A549 (cell line): ENCODE data around the gene ANGEL1.

Source experiments
- BHLHE40 ChIP-seq: IDR thresholded peaks from 2 replicates; pipeline ENCODE4 v1.6.1; 2012; ENCODE audit warnings: low read depth, low read length, inconsistent platforms
- CEBPB ChIP-seq, 2 experiments: fragments of >200 bp in 1 of 2; sonication (Bioruptor Twin) in 1 of 2; formaldehyde crosslinking in 1 of 2; IDR thresholded peaks; 2 replicates each; pipeline ENCODE4 v1.6.1; 2012 to 2016
- CHD2 ChIP-seq: fragments of 150-350 bp; IDR thresholded peaks from 2 replicates; pipeline ENCODE4 v1.6.1; 2014; ENCODE audit warnings: low read length; ENCODE audit not compliant: partially characterized antibody
- EHF ChIP-seq: fragments of 250-450 bp; sonication (Bioruptor Pico); IDR thresholded peaks from 2 replicates; pipeline ENCODE4 v1.5.0; 2020; ENCODE audit warnings: mild to moderate bottlenecking
- HOXA7 ChIP-seq: fragments of 250-450 bp; sonication (Bioruptor Pico); IDR thresholded peaks from 2 replicates; pipeline ENCODE4 v1.5.0; 2020; ENCODE audit warnings: mild to moderate bottlenecking, moderate library complexity
- JUN ChIP-seq, 2 experiments: fragments of >200 bp; sonication (Bioruptor Twin); formaldehyde crosslinking; IDR thresholded peaks; 2 replicates in 1 of 2; 3 replicates in 1 of 2; pipeline ENCODE4 v1.6.1; 2016 to 2017
- JUNB ChIP-seq: fragments of >200 bp; sonication (Bioruptor Twin); formaldehyde crosslinking; IDR thresholded peaks from 2 replicates; pipeline ENCODE4 v1.6.1; 2016
- POLR2A ChIP-seq: IDR thresholded peaks from 2 replicates; pipeline ENCODE4 v1.6.1; 2012; ENCODE audit warnings: mild to moderate bottlenecking, low read length
- RAD21 ChIP-seq, 2 experiments: fragments of >200 bp in 1 of 2; sonication (Bioruptor Twin) in 1 of 2; formaldehyde crosslinking in 1 of 2; IDR thresholded peaks in 1 of 2; conservative IDR thresholded peaks in 1 of 2; 2 replicates in 1 of 2; 3 replicates in 1 of 2; pipeline ENCODE4 v1.6.1; 2012 to 2018; ENCODE audit warnings: inconsistent platforms in 1 of 2
- RCOR1 ChIP-seq: fragments of 150-350 bp; IDR thresholded peaks from 2 replicates; pipeline ENCODE4 v1.6.1; 2014; ENCODE audit warnings: antibody characterized with exemption, low read length, low read depth
- TF ChIP-seq, protein P1 (sequence below): fragments of >200 bp; sonication (Bioruptor Twin); formaldehyde crosslinking; IDR thresholded peaks from 3 replicates; pipeline ENCODE4 v1.5.1; 2016
- TF ChIP-seq, protein P2 (sequence below): fragments of 150-350 bp; IDR thresholded peaks from 2 replicates; pipeline ENCODE4 v1.6.1; 2014; ENCODE audit warnings: low read depth, mild to moderate bottlenecking, low read length

DNA sequence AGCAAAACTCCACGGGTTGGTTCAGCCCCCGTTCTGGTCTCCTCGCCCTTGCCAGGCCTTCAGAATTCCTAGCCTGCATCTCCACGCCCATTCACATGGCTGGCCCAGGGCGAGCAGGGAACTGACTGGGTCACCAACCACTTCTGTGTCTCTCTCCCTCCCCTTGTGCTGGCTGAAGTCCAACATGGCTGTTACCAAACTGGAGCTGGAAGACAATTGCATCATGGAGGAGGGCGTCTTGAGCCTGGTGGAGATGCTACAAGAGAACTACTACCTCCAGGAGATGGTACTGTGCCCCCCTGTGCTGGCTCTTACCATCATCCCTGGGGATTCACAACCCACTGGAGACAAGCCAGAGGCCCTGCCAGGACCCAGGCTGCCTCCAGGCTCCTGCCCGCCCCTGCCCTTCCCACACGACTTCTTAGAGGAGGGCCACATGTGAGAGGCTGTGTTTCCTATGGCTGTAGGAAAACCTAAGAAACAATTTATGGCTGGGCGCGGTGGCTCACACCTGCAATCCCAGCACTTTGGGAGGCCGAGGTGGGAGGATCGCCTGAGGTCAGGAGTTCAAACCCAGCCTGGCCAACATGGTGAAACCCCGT, 23.4 kb upstream of the ANGEL1 start:
- TF ChIP-seq JUNB: no peak
- no peak for TF ChIP-seq BHLHE40
- no peak for TF ChIP-seq HOXA7 (CRISPR knock-in tag)
- TF ChIP-seq POLR2A: no peak
- TF ChIP-seq JUN (IDR thresholded peaks at IDR 0.05): no peak
- TF ChIP-seq RAD21 (conservative IDR thresholded peaks at IDR 0.05 in 1 of 2, IDR thresholded peaks at IDR 0.05 in 1 of 2): no peak
- TF ChIP-seq RCOR1: no peak
- TF ChIP-seq, protein P1, sequence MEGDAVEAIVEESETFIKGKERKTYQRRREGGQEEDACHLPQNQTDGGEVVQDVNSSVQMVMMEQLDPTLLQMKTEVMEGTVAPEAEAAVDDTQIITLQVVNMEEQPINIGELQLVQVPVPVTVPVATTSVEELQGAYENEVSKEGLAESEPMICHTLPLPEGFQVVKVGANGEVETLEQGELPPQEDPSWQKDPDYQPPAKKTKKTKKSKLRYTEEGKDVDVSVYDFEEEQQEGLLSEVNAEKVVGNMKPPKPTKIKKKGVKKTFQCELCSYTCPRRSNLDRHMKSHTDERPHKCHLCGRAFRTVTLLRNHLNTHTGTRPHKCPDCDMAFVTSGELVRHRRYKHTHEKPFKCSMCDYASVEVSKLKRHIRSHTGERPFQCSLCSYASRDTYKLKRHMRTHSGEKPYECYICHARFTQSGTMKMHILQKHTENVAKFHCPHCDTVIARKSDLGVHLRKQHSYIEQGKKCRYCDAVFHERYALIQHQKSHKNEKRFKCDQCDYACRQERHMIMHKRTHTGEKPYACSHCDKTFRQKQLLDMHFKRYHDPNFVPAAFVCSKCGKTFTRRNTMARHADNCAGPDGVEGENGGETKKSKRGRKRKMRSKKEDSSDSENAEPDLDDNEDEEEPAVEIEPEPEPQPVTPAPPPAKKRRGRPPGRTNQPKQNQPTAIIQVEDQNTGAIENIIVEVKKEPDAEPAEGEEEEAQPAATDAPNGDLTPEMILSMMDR: no peak
- TF ChIP-seq, protein P2, sequence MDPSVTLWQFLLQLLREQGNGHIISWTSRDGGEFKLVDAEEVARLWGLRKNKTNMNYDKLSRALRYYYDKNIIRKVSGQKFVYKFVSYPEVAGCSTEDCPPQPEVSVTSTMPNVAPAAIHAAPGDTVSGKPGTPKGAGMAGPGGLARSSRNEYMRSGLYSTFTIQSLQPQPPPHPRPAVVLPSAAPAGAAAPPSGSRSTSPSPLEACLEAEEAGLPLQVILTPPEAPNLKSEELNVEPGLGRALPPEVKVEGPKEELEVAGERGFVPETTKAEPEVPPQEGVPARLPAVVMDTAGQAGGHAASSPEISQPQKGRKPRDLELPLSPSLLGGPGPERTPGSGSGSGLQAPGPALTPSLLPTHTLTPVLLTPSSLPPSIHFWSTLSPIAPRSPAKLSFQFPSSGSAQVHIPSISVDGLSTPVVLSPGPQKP: no peak
- no peak for TF ChIP-seq CHD2
- no peak for TF ChIP-seq CEBPB (IDR thresholded peaks at IDR 0.05)
- TF ChIP-seq EHF: no peak
